SK-N-SH treated with all-trans-retinoic acid at 6 μM for 48 hours (cell line): ENCODE results near the gene SMIM10.

Experiments
- ATAC-seq: fragments of 200-7000 bp; cut with Tn5 transposase; 3 replicates; pipeline ENCODE4 v1.9.1; 2020; ENCODE audit warnings: mild to moderate bottlenecking, moderate library complexity
- ARNTL ChIP-seq: fragments of 450-650 bp; formaldehyde crosslinking; IDR thresholded peaks from 2 replicates; pipeline ENCODE4 v1.5.0; 2020; ENCODE audit warnings: low read depth, mild to moderate bottlenecking, moderate library complexity, borderline replicate concordance
- BACH2 ChIP-seq: fragments of 250-450 bp; sonication (Bioruptor Pico); IDR thresholded peaks from 2 replicates; pipeline ENCODE4 v1.9.0; 2021; ENCODE audit warnings: mild to moderate bottlenecking, borderline replicate concordance
- CREB5 ChIP-seq: fragments of 250-450 bp; sonication (Bioruptor Pico); IDR thresholded peaks from 2 replicates; pipeline ENCODE4 v1.5.1; 2020; ENCODE audit warnings: low read depth, mild to moderate bottlenecking, moderate library complexity
- CSDC2 ChIP-seq: fragments of 250-450 bp; sonication (Bioruptor Pico); IDR thresholded peaks from 2 replicates; pipeline ENCODE4 v1.5.0; 2020; ENCODE audit warnings: mild to moderate bottlenecking, moderate library complexity
- CSRNP3 ChIP-seq: fragments of 250-450 bp; sonication (Bioruptor Pico); IDR thresholded peaks from 2 replicates; pipeline ENCODE4 v1.5.1; 2021; ENCODE audit warnings: mild to moderate bottlenecking, moderate library complexity
- ISL1 ChIP-seq: fragments of 250-450 bp; sonication (Bioruptor Pico); IDR thresholded peaks from 2 replicates; pipeline ENCODE4 v2.1.2; 2022; ENCODE audit warnings: mild to moderate bottlenecking, moderate library complexity
- OSR1 ChIP-seq: fragments of 250-450 bp; sonication (Bioruptor Pico); IDR thresholded peaks from 2 replicates; pipeline ENCODE4 v1.8.0; 2022; ENCODE audit warnings: moderate library complexity, mild to moderate bottlenecking, inconsistent platforms
- PATZ1 ChIP-seq: fragments of 250-450 bp; sonication (Bioruptor Pico); IDR thresholded peaks from 2 replicates; pipeline ENCODE4 v1.8.0; 2020; ENCODE audit warnings: mild to moderate bottlenecking, moderate library complexity, borderline replicate concordance
- POU6F1 ChIP-seq: fragments of 250-450 bp; sonication (Bioruptor Pico); IDR thresholded peaks from 2 replicates; pipeline ENCODE4 v1.8.0; 2021; ENCODE audit warnings: low read depth, mild to moderate bottlenecking, moderate library complexity, borderline replicate concordance
- RARB ChIP-seq: fragments of 250-450 bp; sonication (Bioruptor Pico); IDR thresholded peaks from 2 replicates; pipeline ENCODE4 v1.8.0; 2021; ENCODE audit warnings: mild to moderate bottlenecking, moderate library complexity
- SNAI2 ChIP-seq: fragments of 250-450 bp; sonication (Bioruptor Pico); IDR thresholded peaks from 2 replicates; pipeline ENCODE4 v1.5.0; 2020; ENCODE audit warnings: mild to moderate bottlenecking, moderate library complexity
- TCF4 ChIP-seq: fragments of 250-450 bp; sonication (Bioruptor Pico); IDR thresholded peaks from 2 replicates; pipeline ENCODE4 v1.8.0; 2021; ENCODE audit warnings: mild to moderate bottlenecking, moderate library complexity, borderline replicate concordance
- TOX ChIP-seq: fragments of 250-450 bp; sonication (Bioruptor Pico); IDR thresholded peaks from 2 replicates; pipeline ENCODE4 v1.8.0; 2021; ENCODE audit warnings: mild to moderate bottlenecking, moderate library complexity, borderline replicate concordance
- TSHZ2 ChIP-seq: fragments of 250-450 bp; sonication (Bioruptor Pico); IDR thresholded peaks from 2 replicates; pipeline ENCODE4 v1.5.0; 2020; ENCODE audit warnings: mild to moderate bottlenecking, moderate library complexity
- ZC3H10 ChIP-seq: fragments of 250-450 bp; sonication (Bioruptor Pico); IDR thresholded peaks from 2 replicates; pipeline ENCODE4 v1.5.1; 2021; ENCODE audit warnings: mild to moderate bottlenecking, moderate library complexity
- ZFP30 ChIP-seq: fragments of 450-650 bp; formaldehyde crosslinking; IDR thresholded peaks from 2 replicates; pipeline ENCODE4 v1.5.0; 2022; ENCODE audit warnings: mild to moderate bottlenecking, moderate library complexity
- ZNF565 ChIP-seq: fragments of 450-650 bp; formaldehyde crosslinking; conservative IDR thresholded peaks from 2 replicates; pipeline ENCODE4 v1.5.0; 2020; ENCODE audit warnings: low read depth, mild to moderate bottlenecking, moderate library complexity
- ZNF70 ChIP-seq: fragments of 450-650 bp; formaldehyde crosslinking; IDR thresholded peaks from 2 replicates; pipeline ENCODE4 v1.5.0; 2020; ENCODE audit warnings: mild to moderate bottlenecking, moderate library complexity
- ZNF8 ChIP-seq: fragments of 450-650 bp; formaldehyde crosslinking; IDR thresholded peaks from 2 replicates; pipeline ENCODE4 v1.5.0; 2020; ENCODE audit warnings: mild to moderate bottlenecking, moderate library complexity

SMIM10 gene

GRCh38 chrX:134963041-134963440 is 27.8 kb upstream of the SMIM10 start:
- no peak; the same call in 2 of the 3 replicates for ATAC-seq
- TF ChIP-seq ZFP30 (CRISPR knock-in tag) (no peak), CSRNP3 (no peak), TOX (CRISPR knock-in tag) (no peak)

- TF ChIP-seq CREB5 (CRISPR knock-in tag) (no peak), RARB (CRISPR knock-in tag) (no peak), ISL1 (no peak), BACH2 (CRISPR knock-in tag) (no peak), SNAI2 (CRISPR knock-in tag) (no peak)
- no peak for ATAC-seq
Measured at GRCh38 chrX:134969726-134970125, 21.1 kb upstream of the SMIM10 start.

- ATAC-seq: no peak
- TF ChIP-seq ZNF565 (CRISPR knock-in tag): no peak
Measured at GRCh38 chrX:134971926-134972325, 18.9 kb upstream of the SMIM10 start.

GRCh38 chrX:134975516-134975915 is 15.3 kb upstream of the SMIM10 start:
- TF ChIP-seq SNAI2 (CRISPR knock-in tag) (no peak), TCF4 (CRISPR knock-in tag) (no peak), POU6F1 (no peak), ZNF70 (CRISPR knock-in tag) (no peak), ZC3H10 (CRISPR knock-in tag) (no peak), ZFP30 (CRISPR knock-in tag) (no peak), PATZ1 (CRISPR knock-in tag) (no peak), RARB (CRISPR knock-in tag) (no peak), OSR1 (CRISPR knock-in tag) (no peak), TSHZ2 (CRISPR knock-in tag) (no peak), ISL1 (no peak), CSDC2 (CRISPR knock-in tag) (no peak), ZNF8 (CRISPR knock-in tag) (no peak), ARNTL (CRISPR knock-in tag) (no peak), BACH2 (CRISPR knock-in tag) (no peak)
- TF ChIP-seq, all 23 proteins: peak for 0
- no peak for ATAC-seq
